ENCODE measurements around the gene PPP2R2B.

Gene PPP2R2B

GRCh38 chr5:146765089-146765832 is 113.3 kb downstream of the PPP2R2B start:
- Histone ChIP-seq H3K4me3 (ENCODE audit: low read depth in 1 of 2, low read length in 1 of 2) (no peak overlapping the region), H3K36me3 (no peaks in the 10 kb centered on the region), H3K4me1 (ENCODE audit: control insufficient read depth in 1 of 2, insufficient read depth in 1 of 2, low read depth in 1 of 2, low read length in 1 of 2) (no peaks in the 10 kb centered on the region), H3K27ac (no peak overlapping the region), H3K27me3 (no peaks in the 10 kb centered on the region), H3K9me3 (no peaks in the 10 kb centered on the region)
- TF ChIP-seq, protein P1, sequence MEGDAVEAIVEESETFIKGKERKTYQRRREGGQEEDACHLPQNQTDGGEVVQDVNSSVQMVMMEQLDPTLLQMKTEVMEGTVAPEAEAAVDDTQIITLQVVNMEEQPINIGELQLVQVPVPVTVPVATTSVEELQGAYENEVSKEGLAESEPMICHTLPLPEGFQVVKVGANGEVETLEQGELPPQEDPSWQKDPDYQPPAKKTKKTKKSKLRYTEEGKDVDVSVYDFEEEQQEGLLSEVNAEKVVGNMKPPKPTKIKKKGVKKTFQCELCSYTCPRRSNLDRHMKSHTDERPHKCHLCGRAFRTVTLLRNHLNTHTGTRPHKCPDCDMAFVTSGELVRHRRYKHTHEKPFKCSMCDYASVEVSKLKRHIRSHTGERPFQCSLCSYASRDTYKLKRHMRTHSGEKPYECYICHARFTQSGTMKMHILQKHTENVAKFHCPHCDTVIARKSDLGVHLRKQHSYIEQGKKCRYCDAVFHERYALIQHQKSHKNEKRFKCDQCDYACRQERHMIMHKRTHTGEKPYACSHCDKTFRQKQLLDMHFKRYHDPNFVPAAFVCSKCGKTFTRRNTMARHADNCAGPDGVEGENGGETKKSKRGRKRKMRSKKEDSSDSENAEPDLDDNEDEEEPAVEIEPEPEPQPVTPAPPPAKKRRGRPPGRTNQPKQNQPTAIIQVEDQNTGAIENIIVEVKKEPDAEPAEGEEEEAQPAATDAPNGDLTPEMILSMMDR (IDR thresholded peaks at IDR 0.05): no peak

DNA sequence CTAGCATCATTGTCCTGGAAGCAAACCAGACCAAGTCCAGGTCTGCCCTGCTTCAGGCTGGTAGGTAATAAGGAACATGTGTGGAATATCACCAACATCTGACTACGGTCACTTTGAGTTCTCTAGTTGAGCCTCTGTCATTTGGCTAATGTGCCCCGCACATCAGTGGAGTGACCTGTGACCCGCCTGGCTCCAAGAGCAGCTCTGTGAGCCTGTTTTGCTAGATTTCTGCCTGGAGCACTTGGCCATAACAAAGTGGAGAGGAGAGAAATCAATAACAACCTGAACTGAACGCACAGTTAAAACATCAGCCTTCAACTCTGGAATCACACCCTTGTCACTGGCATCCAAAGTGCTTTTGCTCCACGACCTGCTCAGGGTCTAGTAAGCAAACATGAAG is 115.7 kb downstream of the PPP2R2B start:
- TF ChIP-seq, protein P1 (IDR thresholded peaks at IDR 0.05): no peak
- Histone ChIP-seq H3K4me3 (ENCODE audit: low read depth in 1 of 2, low read length in 1 of 2) (no peak overlapping the region), H3K36me3 (no peaks in the 10 kb centered on the region), H3K9me3 (no peaks in the 10 kb centered on the region), H3K27me3 (no peaks in the 10 kb centered on the region), H3K4me1 (ENCODE audit: control insufficient read depth in 1 of 2, insufficient read depth in 1 of 2, low read depth in 1 of 2, low read length in 1 of 2) (no peaks in the 10 kb centered on the region), H3K27ac (no peak overlapping the region)

DNA sequence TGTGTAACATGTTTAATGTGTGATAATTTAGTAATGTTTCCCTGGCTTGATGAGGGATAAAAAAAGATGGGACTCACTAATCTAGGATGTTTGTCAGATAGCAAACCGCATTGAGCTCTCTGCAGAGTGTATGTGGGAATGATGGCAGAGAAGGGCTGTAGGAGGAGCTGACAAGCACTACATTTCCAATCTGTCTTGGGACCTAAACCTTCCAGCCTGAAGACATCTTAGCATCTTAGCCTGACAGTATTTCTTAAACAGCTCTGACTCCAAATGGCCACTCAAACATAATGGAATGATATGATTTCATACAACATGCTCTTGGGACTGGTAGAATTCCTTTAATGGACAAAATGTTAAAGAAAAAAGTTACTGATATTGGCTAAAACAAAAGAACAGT is 116.7 kb downstream of the PPP2R2B start:
- Histone ChIP-seq H3K4me1 (ENCODE audit: control insufficient read depth in 1 of 2, insufficient read depth in 1 of 2, low read depth in 1 of 2, low read length in 1 of 2) (no peaks in the 10 kb centered on the region), H3K27ac (no peak overlapping the region), H3K4me3 (ENCODE audit: low read depth in 1 of 2, low read length in 1 of 2) (no peak overlapping the region), H3K27me3 (no peaks in the 10 kb centered on the region), H3K9me3 (no peaks in the 10 kb centered on the region), H3K36me3 (no peaks in the 10 kb centered on the region)
- TF ChIP-seq, protein P1 (IDR thresholded peaks at IDR 0.05): no peak

DNA sequence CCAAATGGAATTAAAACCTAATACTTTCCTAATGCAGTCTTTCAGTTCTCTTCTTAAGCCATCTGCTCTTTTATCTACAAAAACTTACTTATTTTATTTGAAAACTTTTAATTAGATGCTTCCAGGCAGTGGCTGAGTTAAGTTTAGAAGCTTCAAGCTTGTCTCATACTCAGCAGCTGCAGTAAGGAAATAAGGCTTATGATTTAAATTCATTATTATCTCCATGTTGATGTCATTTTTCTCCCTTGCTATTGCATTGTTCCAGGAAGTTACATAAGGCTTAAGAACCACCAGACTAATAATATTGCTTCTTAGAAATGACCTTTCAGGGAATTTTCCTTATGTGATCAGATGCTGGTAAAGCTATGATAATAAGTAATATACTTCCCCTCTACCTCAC is 119.6 kb downstream of the PPP2R2B start:
- Histone ChIP-seq H3K36me3 (no peaks in the 10 kb centered on the region), H3K4me3 (ENCODE audit: low read depth in 1 of 2, low read length in 1 of 2) (no peak overlapping the region), H3K27ac (no peak overlapping the region), H3K27me3 (no peaks in the 10 kb centered on the region), H3K9me3 (no peaks in the 10 kb centered on the region), H3K4me1 (ENCODE audit: control insufficient read depth in 1 of 2, insufficient read depth in 1 of 2, low read depth in 1 of 2, low read length in 1 of 2) (no peaks in the 10 kb centered on the region)
- TF ChIP-seq, protein P1 (IDR thresholded peaks at IDR 0.05): no peak

DNA sequence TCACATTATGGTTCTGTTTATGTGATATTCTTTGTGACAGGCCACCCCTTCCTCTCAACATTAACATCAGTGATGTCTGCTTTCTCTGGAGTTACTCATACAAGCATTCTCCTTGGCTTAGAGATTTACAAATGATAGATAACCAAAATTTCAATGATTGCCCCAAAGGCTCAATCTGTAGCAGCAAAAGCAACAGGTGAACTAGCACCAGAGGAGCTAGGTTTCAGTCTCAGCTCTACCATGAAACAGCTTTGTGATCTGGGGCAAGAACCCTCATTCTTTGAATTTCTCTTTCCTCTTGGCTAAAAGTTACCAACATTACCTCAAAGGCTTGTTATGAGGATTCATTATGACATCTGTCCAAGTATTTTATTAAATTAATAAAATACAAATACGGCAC is 120.5 kb downstream of the PPP2R2B start:
- no peaks in the 10 kb centered on the region for H3K9me3 ChIP-seq
- no peaks in the 10 kb centered on the region for H3K27me3 ChIP-seq
- H3K4me3 ChIP-seq (ENCODE audit: low read depth in 1 of 2, low read length in 1 of 2): no peak overlapping the region
- H3K4me1 ChIP-seq (ENCODE audit: control insufficient read depth in 1 of 2, insufficient read depth in 1 of 2, low read depth in 1 of 2, low read length in 1 of 2): no peaks in the 10 kb centered on the region
- TF ChIP-seq, protein P1 (IDR thresholded peaks at IDR 0.05): no peak
- H3K27ac ChIP-seq: no peak overlapping the region
- no peaks in the 10 kb centered on the region for H3K36me3 ChIP-seq

Data from neutrophil (primary cell).